ENCODE data around the gene GSG1L.

The GSG1L gene

DNA sequence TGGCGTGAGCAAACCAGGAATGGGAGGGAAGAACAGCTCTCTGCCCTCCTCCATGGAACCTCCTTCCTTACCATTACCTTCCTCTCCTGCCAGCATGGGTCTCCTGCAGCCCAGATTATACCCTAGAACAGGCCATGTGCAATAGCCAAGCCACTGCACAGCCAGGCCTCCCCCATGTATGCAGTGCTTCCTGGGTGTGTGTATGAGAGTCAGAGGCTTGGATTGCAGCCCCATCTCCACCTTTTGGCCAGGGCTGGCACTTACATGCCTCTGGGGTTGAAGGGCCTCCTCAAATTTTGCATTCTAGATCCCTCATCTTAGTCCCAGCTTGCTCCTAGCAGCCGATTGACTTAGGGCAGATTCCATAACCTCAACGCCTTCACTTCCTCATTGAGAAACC lies 133.7 kb downstream of the GSG1L start:
- H3K4me3 ChIP-seq (replicated peaks in 1 of 2; ENCODE audit: low read depth in 2 of 2, low read length in 2 of 2), result no peak overlapping the region
- no peak for DNase-seq (ENCODE audit: low read depth in 2 of 2)
- no peak for TF ChIP-seq CTCF (IDR thresholded peaks at IDR 0.05; ENCODE audit: low read depth, low read length)

GRCh38 chr16:27928542-27928941 lies 135.0 kb downstream of the GSG1L start:
- H3K4me3 ChIP-seq (replicated peaks in 1 of 2; ENCODE audit: low read depth in 2 of 2, low read length in 2 of 2), result no peak overlapping the region
- TF ChIP-seq CTCF (IDR thresholded peaks at IDR 0.05; ENCODE audit: low read depth, low read length), result no peak
- no peak for DNase-seq (ENCODE audit: low read depth in 2 of 2)

DNA sequence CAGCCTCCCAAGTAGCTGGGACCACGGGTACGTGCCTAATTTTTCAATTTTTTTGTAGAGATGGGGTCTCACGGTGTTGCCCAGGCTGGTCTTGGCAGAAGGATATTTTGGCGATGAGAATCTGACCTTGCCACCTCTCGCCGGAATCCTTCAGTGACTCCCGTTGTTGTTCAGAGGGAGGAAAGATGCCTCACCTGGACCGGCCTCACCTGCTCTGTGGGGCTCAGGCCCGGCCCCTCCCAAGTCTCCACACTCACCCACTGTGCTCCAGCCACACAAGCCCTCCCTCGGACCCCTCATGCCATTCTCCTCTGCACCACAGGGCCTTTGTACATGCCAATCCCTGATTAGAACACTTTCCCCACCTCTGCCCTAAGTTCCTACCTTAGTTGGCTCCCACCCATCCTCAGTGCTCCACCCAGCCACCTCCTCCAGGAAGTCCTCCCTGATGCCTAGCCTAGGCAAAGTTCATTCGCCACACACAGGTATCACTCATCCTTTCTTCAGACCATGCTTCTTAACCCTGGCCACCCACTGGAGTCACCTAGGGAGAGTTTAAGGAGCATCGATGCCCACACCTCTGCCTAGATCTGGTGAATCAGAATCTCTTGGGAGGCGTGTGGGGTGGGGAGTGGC lies 136.1 kb downstream of the GSG1L start:
- DNase-seq (ENCODE audit: low read depth in 2 of 2), result no peak
- TF ChIP-seq CTCF (IDR thresholded peaks at IDR 0.05; ENCODE audit: low read depth, low read length), result no peak
- H3K4me3 ChIP-seq (replicated peaks in 1 of 2; ENCODE audit: low read depth in 2 of 2, low read length in 2 of 2), result no peak overlapping the region

- no peak for TF ChIP-seq CTCF (IDR thresholded peaks at IDR 0.05; ENCODE audit: low read depth, low read length)
- no peak for DNase-seq (ENCODE audit: low read depth in 2 of 2)
- H3K4me3 ChIP-seq (replicated peaks in 1 of 2; ENCODE audit: low read depth in 2 of 2, low read length in 2 of 2), result no peak overlapping the region
These were observed 137.9 kb downstream of the GSG1L start for GRCh38 chr16:27925612-27926011.

- no peak for TF ChIP-seq CTCF (IDR thresholded peaks at IDR 0.05; ENCODE audit: low read depth, low read length)
- no peak overlapping the region for H3K4me3 ChIP-seq (replicated peaks in 1 of 2; ENCODE audit: low read depth in 2 of 2, low read length in 2 of 2)
- peak in 1 of 2 donors; percentile 42 for DNase-seq (ENCODE audit: low read depth in 2 of 2)
These were observed 138.9 kb downstream of the GSG1L start for GRCh38 chr16:27924411-27925118.

DNA sequence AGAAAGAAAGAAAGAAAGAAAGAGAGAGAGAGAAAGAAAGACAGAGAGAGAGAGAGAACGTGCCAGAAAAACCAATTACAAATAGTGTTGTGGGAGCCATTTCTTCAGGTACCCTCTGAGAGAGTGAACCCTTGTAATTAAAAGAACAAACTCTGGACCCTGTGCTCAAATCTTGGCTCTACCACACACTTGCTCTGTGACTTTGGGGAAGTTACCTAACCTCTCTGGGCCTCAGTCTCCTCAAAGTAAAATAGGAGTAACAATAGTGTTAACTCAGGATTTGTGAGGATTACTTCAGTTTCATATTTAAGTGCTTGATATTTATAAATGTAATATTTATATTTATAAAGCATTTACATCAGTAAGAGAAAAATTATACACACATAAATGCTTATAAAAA lies 139.8 kb downstream of the GSG1L start:
- TF ChIP-seq CTCF (IDR thresholded peaks at IDR 0.05; ENCODE audit: low read depth, low read length), result no peak
- no peak for DNase-seq (ENCODE audit: low read depth in 2 of 2)
- no peak overlapping the region for H3K4me3 ChIP-seq (replicated peaks in 1 of 2; ENCODE audit: low read depth in 2 of 2, low read length in 2 of 2)
